Neuron (in vitro differentiated cells): ENCODE data around the gene IRAK1.

Experiments
- H2AFZ ChIP-seq: one replicate; pipeline ENCODE4 v1.6.1; 2013; ENCODE audit warnings: low read depth, mild to moderate bottlenecking, inconsistent platforms, low read length, moderate library complexity
- H3K27me3 ChIP-seq: one replicate; pipeline ENCODE4 v1.6.1; 2013; ENCODE audit warnings: low read length; ENCODE audit not compliant: insufficient read depth
- H3K36me3 ChIP-seq: one replicate; pipeline ENCODE4 v1.6.1; 2013; ENCODE audit warnings: low read length; ENCODE audit not compliant: insufficient read depth
- H3K4me1 ChIP-seq: one replicate; pipeline ENCODE4 v1.6.1; 2013; ENCODE audit warnings: low read length; ENCODE audit not compliant: insufficient read depth
- H3K4me3 ChIP-seq: 2 replicates; pipeline ENCODE4 v1.5.1; 2013; ENCODE audit warnings: mild to moderate bottlenecking, low read length, moderate library complexity
- H3K9me3 ChIP-seq: one replicate; pipeline ENCODE4 v1.6.1; 2013; ENCODE audit warnings: low read length

The IRAK1 gene

DNA sequence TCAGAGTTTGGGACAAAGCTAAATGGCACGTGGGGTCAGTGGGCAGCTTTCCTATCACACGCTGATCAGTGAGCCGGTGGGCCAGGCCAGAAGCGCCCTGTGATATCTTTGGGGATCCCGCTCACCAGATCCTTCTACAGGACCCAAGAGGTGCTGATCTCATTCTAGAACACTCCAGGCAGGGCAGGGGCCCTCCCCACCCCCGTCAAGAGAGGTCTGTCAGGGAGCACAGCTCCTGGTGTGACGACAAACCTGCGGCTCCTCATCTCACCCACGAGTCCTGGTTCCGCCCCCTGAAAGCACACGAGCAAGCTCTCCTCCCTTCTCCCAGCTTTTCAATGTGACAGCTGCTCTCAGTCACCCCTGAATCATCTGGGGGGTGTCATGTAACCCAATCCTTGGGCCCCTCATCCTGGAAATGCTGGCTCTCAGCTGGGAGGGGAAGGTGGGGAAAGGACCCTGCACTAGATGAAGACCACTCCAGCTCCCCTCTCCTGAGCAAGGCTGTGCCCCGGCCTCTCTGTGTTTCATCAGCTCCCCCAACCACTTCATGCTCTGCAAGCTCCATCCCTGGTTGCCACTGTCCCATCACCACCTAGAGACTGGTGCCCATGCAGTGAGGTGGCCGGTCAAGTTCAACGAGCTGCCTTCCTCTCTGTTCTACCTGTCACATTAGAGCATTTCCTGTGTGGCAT, 52.7 kb downstream of the IRAK1 start:
- H3K27me3 ChIP-seq: no peaks in the 10 kb centered on the region
- no peaks in the 10 kb centered on the region for H3K9me3 ChIP-seq
- H2AFZ ChIP-seq: no peak overlapping the region
- peaks cover 30% of the 10 kb centered on the region for H3K4me1 ChIP-seq
- H3K36me3 ChIP-seq: peaks cover 17% of the 10 kb centered on the region
- H3K4me3 ChIP-seq: no peak overlapping the region

DNA sequence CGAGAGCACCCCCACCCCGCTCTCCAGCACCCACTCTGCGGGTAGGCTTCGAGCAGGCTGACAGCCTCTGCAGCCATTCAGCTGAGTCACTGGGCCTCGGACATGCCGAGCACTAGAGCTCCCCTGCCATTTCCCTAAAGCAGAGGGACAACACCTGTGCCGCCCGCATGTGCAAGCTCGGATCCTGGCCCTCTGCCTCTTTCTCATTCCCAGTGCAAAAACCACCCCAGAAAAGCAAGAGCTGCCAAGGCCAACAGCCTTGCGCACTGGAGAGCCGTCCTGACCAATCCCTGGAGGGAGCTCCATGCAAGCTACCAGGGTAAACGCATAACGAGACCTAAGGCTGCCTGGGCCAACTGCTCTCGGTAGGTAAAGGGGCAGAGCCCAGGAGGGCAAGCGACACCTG, 53.4 kb downstream of the IRAK1 start:
- peaks cover 24% of the 10 kb centered on the region for H3K36me3 ChIP-seq

DNA sequence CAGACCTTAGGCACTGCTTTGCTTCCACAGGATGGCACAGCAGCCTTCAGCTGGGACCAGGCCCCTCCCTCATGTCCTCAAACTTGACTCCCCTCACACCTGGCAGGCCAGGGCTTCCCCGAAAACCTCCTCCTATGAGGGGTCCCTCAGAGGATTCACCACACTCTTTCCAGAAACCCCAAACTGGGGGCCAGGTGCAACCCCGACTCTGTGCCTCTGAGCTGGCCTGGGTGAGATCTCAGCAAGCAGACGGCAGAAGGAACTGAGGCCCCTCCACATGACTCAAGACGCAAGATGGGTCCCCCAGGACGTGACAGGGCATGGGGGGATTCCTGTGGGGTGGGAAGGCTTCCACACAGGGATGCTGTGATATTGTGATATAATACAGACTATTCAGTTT, 54.3 kb downstream of the IRAK1 start:
- peaks cover 32% of the 10 kb centered on the region for H3K36me3 ChIP-seq
- peaks cover 30% of the 10 kb centered on the region for H3K4me1 ChIP-seq
- no peak overlapping the region for H2AFZ ChIP-seq
- no peak overlapping the region for H3K4me3 ChIP-seq
- H3K9me3 ChIP-seq: no peaks in the 10 kb centered on the region
- no peaks in the 10 kb centered on the region for H3K27me3 ChIP-seq

More for the DNA sequence above, 53.4 kb downstream of the IRAK1 start:
- Histone ChIP-seq H3K9me3 (no peaks in the 10 kb centered on the region), H3K4me3 (no peak overlapping the region), H2AFZ (no peak overlapping the region), H3K4me1 (peaks cover 30% of the 10 kb centered on the region), H3K27me3 (no peaks in the 10 kb centered on the region)

DNA sequence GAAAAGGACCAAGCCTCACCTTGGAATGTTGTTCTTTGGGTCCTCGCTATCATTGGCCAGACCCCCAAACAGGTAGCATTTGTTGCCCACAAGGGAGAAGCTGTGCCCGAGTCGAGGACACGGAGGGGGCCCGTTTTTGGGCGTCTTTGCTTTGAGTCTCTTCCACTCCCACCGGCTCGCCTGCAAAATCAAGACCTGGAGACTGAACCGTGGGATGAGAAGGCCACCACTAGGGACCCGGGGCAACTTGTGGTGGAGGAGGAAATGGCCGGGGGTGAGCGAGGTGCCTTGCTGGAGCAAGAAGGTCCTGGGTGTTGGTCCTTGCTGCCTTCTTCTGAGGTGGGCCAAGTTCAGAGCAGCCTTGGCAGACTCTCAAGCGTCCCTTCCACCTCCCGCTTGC, 55.6 kb downstream of the IRAK1 start:
- Histone ChIP-seq H2AFZ (no peak overlapping the region), H3K27me3 (no peaks in the 10 kb centered on the region), H3K36me3 (peaks cover 45% of the 10 kb centered on the region), H3K9me3 (no peaks in the 10 kb centered on the region), H3K4me3 (no peak overlapping the region), H3K4me1 (peaks cover 22% of the 10 kb centered on the region)

DNA sequence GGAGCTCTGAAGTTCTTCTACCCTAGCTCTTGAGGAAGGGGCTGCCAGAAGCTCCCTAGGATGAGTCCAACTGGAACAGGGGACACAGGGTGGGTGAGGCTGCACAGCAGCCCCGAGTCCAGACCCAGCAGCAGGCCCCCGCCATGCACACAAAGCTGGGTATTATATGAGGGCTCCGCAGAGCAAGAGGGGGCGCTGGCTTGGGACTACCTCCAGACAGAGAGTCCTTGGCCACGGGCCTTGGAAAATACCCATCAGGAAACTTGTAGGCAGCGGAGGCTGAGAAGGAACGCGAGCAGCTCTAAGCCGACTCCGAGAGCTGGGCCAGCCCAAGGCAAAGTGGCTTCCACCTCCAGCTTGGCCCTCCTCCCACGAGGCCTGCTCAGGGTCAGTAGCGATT, 56.2 kb downstream of the IRAK1 start:
- no peaks in the 10 kb centered on the region for H3K9me3 ChIP-seq
- H3K36me3 ChIP-seq: peaks cover 51% of the 10 kb centered on the region
- peaks cover 16% of the 10 kb centered on the region for H3K4me1 ChIP-seq
- H3K4me3 ChIP-seq: no peak overlapping the region
- no peaks in the 10 kb centered on the region for H3K27me3 ChIP-seq
- no peak overlapping the region for H2AFZ ChIP-seq

DNA sequence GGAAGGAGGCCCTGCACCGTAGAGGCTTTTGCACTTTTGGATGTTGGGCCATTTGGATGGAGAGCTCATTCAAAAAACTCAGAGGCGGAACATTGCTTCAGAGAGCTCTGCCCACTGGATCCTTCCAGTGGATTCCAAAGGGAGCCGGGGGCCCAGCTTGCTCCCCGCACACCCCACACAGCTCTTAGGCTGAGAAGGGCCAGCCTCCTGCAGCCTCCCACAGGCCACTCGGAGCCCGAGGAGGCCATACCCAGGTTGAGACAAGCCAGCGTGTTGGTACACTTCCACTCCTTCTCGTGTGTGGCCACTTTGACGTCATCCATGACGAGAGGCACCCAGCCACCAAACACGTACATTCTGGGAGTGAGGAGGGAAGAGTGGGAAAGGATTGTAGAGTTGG, 58.4 kb downstream of the IRAK1 start:
- Histone ChIP-seq H3K36me3 (peaks cover 70% of the 10 kb centered on the region), H3K9me3 (no peaks in the 10 kb centered on the region), H2AFZ (no peak overlapping the region), H3K4me1 (no peaks in the 10 kb centered on the region), H3K4me3 (no peak overlapping the region), H3K27me3 (no peaks in the 10 kb centered on the region)

DNA sequence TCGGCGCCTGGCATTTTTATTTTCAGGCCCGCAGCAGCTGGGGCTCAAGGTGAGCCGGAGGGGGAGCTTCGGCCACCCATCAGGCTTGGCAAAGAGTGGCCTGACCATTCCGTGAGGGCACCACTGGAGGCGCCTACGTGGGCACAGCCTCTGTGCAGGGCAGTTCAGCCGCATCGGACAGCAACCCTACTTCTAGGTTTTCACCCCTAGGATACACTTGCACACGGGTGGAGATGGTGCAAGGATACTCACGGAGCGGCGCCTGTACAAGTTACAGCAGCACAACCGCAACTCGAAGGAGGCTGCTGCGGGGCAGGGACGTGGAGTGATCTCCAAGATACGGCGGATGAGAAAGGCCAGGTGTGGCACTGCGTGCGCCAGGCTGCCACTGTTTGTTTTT, 58.9 kb downstream of the IRAK1 start:
- no peak overlapping the region for H2AFZ ChIP-seq

More for the DNA sequence above, 58.9 kb downstream of the IRAK1 start:
- Histone ChIP-seq H3K9me3 (no peaks in the 10 kb centered on the region), H3K27me3 (no peaks in the 10 kb centered on the region), H3K4me1 (no peaks in the 10 kb centered on the region), H3K36me3 (peaks cover 75% of the 10 kb centered on the region), H3K4me3 (no peak overlapping the region)
